KMS-11 (cell line): ENCODE results near the gene RAD51B.

Source experiments
- H2AFZ ChIP-seq: fragments of 200-600 bp; sonication (generic); 2 replicates; pipeline ENCODE4 v1.6.1; 2016; ENCODE audit warnings: antibody characterized with exemption, mixed run types, low read depth
- H3K27ac ChIP-seq: fragments of 200-600 bp; sonication (generic); 2 replicates; pipeline ENCODE4 v1.6.1; 2016; ENCODE audit warnings: mild to moderate bottlenecking, mixed run types
- H3K27me3 ChIP-seq: fragments of 200-600 bp; sonication (generic); 2 replicates; pipeline ENCODE4 v1.6.1; 2017; ENCODE audit warnings: mild to moderate bottlenecking, low read depth, mixed run types, moderate library complexity; ENCODE audit not compliant: insufficient read depth
- H3K36me3 ChIP-seq: fragments of 200-600 bp; sonication (generic); 2 replicates; pipeline ENCODE4 v1.6.1; 2017; ENCODE audit warnings: mild to moderate bottlenecking, mixed run types; ENCODE audit not compliant: insufficient read depth
- H3K4me1 ChIP-seq: fragments of 200-600 bp; sonication (generic); 2 replicates; pipeline ENCODE4 v1.6.1; 2016; ENCODE audit warnings: mild to moderate bottlenecking, low read depth, mixed run types; ENCODE audit not compliant: poor library complexity, severe bottlenecking
- H3K4me2 ChIP-seq: fragments of 200-600 bp; sonication (generic); 2 replicates; pipeline ENCODE4 v1.7.0; 2016; ENCODE audit warnings: mild to moderate bottlenecking, mixed run types
- H3K4me3 ChIP-seq: fragments of 200-600 bp; sonication (generic); IDR thresholded peaks from 2 replicates; pipeline ENCODE4 v1.6.1; 2017; ENCODE audit warnings: low read depth, low read length, mixed read lengths; ENCODE audit not compliant: insufficient read depth
- H3K79me2 ChIP-seq: fragments of 200-600 bp; sonication (generic); 2 replicates; pipeline ENCODE4 v1.6.1; 2016; ENCODE audit warnings: low read depth, mixed run types; ENCODE audit not compliant: insufficient read depth
- H3K9ac ChIP-seq: fragments of 200-600 bp; sonication (generic); 2 replicates; pipeline ENCODE4 v1.6.1; 2016; ENCODE audit warnings: mild to moderate bottlenecking, mixed run types
- H4K20me1 ChIP-seq: fragments of 200-600 bp; sonication (generic); 2 replicates; pipeline ENCODE4 v1.6.1; 2016; ENCODE audit warnings: mild to moderate bottlenecking, mixed run types; ENCODE audit not compliant: insufficient read depth
- CTCF ChIP-seq: fragments of 200-600 bp; sonication (generic); conservative IDR thresholded peaks from 2 replicates; pipeline ENCODE4 v1.6.1; 2017; ENCODE audit warnings: low read depth, mild to moderate bottlenecking, antibody characterized with exemption, low read length, moderate library complexity, mixed read lengths

Gene RAD51B

GRCh38 chr14:68088451-68088854 is 268.9 kb downstream of the RAD51B start:
- no peaks in the 10 kb centered on the region for H3K4me1 ChIP-seq
- H3K36me3 ChIP-seq, result no peaks in the 10 kb centered on the region
- no peak overlapping the region for H3K9ac ChIP-seq
- H3K79me2 ChIP-seq, result no peaks in the 10 kb centered on the region
- no peak overlapping the region for H3K27ac ChIP-seq
- no peaks in the 10 kb centered on the region for H3K27me3 ChIP-seq
- no peak overlapping the region for H3K4me3 ChIP-seq
- H2AFZ ChIP-seq, result no peak overlapping the region
- no peak overlapping the region for H3K4me2 ChIP-seq
- TF ChIP-seq CTCF, result no peak
- no peaks in the 10 kb centered on the region for H4K20me1 ChIP-seq

- Histone ChIP-seq H2AFZ (no peak overlapping the region), H3K27ac (no peak overlapping the region)
Observed at GRCh38 chr14:68089146-68089731, 269.7 kb downstream of the RAD51B start.

GRCh38 chr14:68094158-68094557 is 274.6 kb downstream of the RAD51B start:
- no peaks in the 10 kb centered on the region for H3K4me1 ChIP-seq
- no peak overlapping the region for H3K27ac ChIP-seq
- H3K4me2 ChIP-seq, result no peak overlapping the region
- H2AFZ ChIP-seq, result no peak overlapping the region
- H3K9ac ChIP-seq, result no peak overlapping the region
- H3K27me3 ChIP-seq, result no peaks in the 10 kb centered on the region
- no peaks in the 10 kb centered on the region for H4K20me1 ChIP-seq
- no peaks in the 10 kb centered on the region for H3K79me2 ChIP-seq
- TF ChIP-seq CTCF, result no peak
- H3K36me3 ChIP-seq, result no peaks in the 10 kb centered on the region
- H3K4me3 ChIP-seq, result no peak overlapping the region

More at GRCh38 chr14:68089146-68089731, 269.7 kb downstream of the RAD51B start:
- no peaks in the 10 kb centered on the region for H3K27me3 ChIP-seq
- no peak for TF ChIP-seq CTCF
- no peaks in the 10 kb centered on the region for H3K36me3 ChIP-seq
- H3K9ac ChIP-seq, result no peak overlapping the region
- H3K79me2 ChIP-seq, result no peaks in the 10 kb centered on the region
- no peaks in the 10 kb centered on the region for H4K20me1 ChIP-seq
- no peak overlapping the region for H3K4me2 ChIP-seq
- no peaks in the 10 kb centered on the region for H3K4me1 ChIP-seq
- no peak overlapping the region for H3K4me3 ChIP-seq

GRCh38 chr14:68094752-68095151 is 275.2 kb downstream of the RAD51B start:
- no peak for TF ChIP-seq CTCF
- Histone ChIP-seq H3K4me2 (no peak overlapping the region), H3K27me3 (no peaks in the 10 kb centered on the region), H3K9ac (no peak overlapping the region), H3K27ac (no peak overlapping the region), H3K4me3 (no peak overlapping the region), H3K79me2 (no peaks in the 10 kb centered on the region), H2AFZ (no peak overlapping the region), H4K20me1 (no peaks in the 10 kb centered on the region), H3K4me1 (no peaks in the 10 kb centered on the region), H3K36me3 (no peaks in the 10 kb centered on the region)
